NCI-H526 treated with DMSO at 0.1 percent for 48 hours (cell line): Measurements from ENCODE around the gene GARIN5A.
A peak's percentile ranks its signal among the peaks of the same experiment; 100 is the strongest.

ENCODE experiments used
- DNase-seq: peaks from one replicate; lab custom pipeline; 2025; lab: John Stamatoyannopoulos, UW

The GARIN5A gene

GRCh38 chr19:50433201-50434180, 43.2 kb downstream of the GARIN5A start:
- DNase-seq = no peak

DNA sequence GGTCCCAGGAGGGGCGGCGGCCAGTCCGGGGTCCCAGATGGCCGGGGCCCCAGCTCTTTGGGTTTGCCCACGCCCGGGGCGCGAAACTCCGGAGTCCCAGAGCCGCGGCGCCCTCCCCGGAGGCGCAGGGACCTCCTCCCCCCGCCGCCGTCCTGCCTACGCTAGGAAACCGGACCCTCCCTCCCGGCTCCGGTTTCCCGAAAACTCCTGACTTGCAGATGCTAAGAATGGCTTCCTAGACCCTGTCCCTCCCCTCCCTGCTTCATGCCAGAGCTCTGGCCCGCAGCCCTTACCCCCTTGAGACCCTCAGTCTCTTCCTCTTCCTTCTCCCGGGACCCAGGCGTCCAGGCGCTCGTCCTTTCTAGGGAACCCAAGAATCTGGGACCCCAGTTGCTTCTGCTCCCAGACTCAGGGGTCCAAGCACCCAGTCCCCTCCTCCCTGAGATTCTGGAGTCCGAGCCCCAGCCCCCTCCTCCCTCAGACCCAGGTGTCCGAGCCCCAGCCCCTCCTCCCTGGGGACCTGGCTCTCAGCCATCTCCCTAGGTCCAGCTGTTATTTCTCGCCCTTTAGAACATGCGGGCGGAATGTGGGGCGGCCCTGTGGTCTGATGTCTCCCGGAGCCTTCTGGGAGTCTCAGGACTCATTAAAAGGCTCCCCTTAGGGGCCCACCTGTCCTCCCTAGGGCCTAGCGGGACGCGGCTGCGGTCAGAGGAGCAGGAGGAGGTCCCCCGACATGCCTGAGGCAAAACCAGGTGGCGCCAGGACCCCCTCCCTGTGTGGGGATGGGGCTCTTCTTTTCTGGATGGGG, 44.2 kb downstream of the GARIN5A start, which contains the start of gene MYBPC2:
TSS of gene MYBPC2 (plus strand) at position 672 of the 808 bp plus-strand sequence. CDS start at position 734, 62 bp downstream.
- no peak for DNase-seq

- peak; percentile 65 for DNase-seq
Measured at GRCh38 chr19:50431343-50432220, 45.1 kb downstream of the GARIN5A start.

DNA sequence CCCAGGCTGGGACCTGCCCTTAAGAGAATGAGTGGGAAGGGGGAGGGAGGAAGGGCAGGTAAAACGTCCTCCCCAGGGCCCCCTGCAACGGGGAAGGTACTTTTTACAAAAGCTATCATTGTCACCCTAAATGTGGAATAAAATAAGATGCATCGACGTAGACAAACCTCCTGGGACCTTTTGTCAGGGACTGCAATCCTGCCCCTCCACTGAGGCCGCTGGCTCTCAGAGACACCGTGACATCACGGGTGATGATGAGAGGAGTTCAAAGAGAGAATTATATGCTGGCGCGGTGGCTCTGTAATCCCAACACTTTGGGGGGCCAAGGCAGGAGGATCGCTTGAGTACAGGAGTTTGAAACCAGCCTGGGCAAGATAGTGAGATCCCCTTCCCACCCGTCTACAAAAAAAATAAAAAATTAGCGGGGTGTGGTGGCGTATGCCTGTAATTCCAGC, 45.7 kb downstream of the GARIN5A start:
- no peak for DNase-seq

DNA sequence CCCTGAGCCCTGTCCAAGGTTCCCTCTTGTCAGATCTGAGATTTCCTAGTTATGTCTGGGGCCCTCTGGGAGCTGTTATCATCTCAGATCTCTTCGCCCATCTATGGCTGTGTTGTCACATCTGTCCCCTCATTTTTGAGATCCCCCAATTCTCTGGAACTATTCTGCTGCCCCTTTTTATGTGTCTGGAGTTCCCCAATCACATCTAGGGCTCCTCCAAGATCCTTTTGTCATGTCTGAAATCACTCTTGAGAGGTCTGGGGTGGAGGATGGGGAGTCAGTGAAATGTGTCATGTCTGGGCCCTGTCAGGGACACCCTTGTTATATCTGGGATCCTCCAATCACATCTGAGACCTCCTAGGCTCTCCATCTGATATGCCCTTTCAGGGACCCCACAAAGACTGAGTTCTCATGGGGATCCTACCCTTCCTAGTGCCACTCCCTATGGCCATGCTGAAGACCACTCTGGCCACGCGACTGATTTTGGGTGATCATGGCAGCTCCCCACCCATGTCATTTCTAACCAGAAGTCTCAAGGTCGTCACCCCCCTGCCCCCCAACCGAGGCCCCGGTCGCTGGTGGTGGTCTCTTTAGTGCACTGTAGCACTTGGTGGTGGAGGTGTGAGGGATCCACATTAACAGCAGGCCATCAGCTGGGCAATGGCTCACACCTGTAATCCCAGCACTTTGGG, 47.7 kb downstream of the GARIN5A start:
- DNase-seq = no peak

DNA sequence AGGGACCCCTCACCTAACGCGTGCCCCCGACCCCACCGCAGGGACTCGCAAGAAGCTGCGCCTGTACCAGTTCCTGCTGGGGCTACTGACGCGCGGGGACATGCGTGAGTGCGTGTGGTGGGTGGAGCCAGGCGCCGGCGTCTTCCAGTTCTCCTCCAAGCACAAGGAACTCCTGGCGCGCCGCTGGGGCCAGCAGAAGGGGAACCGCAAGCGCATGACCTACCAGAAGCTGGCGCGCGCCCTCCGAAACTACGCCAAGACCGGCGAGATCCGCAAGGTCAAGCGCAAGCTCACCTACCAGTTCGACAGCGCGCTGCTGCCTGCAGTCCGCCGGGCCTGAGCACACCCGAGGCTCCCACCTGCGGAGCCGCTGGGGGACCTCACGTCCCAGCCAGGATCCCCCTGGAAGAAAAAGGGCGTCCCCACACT, 48.6 kb downstream of the GARIN5A start:
- no peak for DNase-seq

- no peak for DNase-seq
Measured at GRCh38 chr19:50427318-50427925, 49.2 kb downstream of the GARIN5A start.

DNA sequence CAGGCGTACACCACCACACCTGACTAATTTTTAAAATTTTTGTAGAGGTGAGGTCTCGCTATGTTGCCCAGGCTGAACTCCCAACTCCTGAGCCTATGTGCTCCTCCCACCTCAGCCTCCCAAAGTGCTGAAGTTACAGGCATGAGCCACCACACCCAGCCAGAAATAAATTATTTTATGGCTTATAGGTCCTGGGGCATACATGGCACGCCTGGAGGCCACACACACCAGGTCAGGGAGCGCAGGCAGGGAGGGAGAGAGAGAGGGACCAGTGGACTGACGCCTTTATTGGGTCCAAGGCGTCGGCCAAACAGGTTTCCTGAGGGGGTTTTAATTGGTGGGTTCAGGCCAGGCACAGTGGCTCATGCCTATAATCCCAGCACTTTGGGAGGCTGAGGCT, 51.1 kb downstream of the GARIN5A start:
- DNase-seq = no peak

- DNase-seq = no peak
Measured at GRCh38 chr19:50423279-50424113, 53.2 kb downstream of the GARIN5A start.

- DNase-seq = peak; percentile 88
Measured at GRCh38 chr19:50422397-50423278, 54.0 kb downstream of the GARIN5A start.

DNA sequence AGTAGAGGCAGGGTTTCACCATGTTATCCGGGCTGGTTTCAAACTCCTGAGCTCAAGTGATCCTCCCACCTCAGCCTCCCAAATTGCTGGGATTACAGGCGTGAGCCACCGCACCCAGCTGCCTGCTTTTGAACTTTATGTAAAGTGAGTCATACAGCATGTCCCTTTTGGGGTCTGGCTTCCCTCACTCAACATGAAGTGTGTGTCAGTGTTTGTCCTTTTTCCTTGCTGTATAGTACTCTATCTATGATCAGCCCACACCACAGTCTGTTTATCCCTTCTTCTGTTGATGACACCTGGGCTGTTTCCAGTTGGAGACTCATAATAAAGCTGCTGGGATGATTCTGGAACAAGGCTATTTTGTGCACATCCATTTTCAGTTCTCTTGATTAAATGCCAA, 55.8 kb downstream of the GARIN5A start:
- DNase-seq = no peak

GRCh38 chr19:50420127-50420526, 56.5 kb downstream of the GARIN5A start:
- no peak for DNase-seq

GRCh38 chr19:50419580-50420035, 57.0 kb downstream of the GARIN5A start:
- DNase-seq = no peak

- DNase-seq = no peak
Measured at GRCh38 chr19:50419022-50419579, 57.5 kb downstream of the GARIN5A start.

DNA sequence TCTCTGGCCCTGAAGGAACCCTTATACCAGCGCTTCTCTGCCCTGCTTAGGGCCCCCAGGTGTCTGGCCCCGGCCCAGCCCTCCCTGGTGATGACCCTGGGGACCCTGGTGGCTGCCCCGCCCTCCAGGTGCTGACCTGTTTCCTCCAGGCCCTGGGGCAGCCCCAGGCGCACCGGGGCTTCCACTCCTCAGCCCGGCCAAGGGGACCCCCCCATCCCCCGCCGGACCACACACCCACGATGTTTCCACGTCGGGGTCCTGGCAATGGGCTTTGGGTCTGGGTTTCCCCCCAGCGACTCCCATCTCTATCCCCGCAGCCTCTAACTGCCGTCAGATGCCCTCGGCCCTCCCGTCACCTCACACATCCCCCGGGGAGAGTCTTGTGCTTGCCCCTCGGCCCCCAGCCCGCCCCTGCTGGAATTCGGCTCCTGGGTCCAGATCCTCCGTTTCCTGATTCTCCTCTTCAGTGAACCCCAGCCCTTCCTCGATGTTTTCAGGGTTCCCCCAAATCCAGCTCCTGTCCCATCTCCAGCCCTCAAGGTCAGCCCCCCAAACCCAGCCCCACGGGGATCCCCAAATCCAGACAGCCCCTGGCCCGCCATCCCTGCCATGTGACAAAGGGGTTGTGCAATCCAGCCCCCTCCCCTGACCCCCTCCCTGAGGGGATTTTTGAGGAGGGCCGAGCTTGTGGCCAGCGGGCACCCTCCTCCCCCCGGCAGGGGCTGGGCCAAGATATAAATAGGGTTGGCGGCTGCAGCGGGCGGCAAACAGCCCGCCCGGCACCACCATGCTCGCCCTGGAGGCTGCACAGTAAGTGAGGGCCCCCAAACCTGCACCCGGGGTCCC, 58.2 kb downstream of the GARIN5A start, which contains the start of gene SPIB:
TSS of gene SPIB (plus strand) at position 763 of the 846 bp plus-strand sequence. CDS start at position 788, 25 bp downstream.
- DNase-seq = no peak

GRCh38 chr19:50417111-50418081, 59.3 kb downstream of the GARIN5A start:
- DNase-seq = peak; percentile 65
